NOMO-1 (cell line): Measurements from ENCODE around the gene CYB5A.
A peak's percentile ranks its signal among the peaks of the same experiment; 100 is the strongest.

Source experiments
- DNase-seq, 2 experiments: peaks; one replicate each; lab custom pipeline; 2025; ENCODE audit not compliant: unreplicated experiment in 2 of 2; lab: John Stamatoyannopoulos, UW

CYB5A gene

DNA sequence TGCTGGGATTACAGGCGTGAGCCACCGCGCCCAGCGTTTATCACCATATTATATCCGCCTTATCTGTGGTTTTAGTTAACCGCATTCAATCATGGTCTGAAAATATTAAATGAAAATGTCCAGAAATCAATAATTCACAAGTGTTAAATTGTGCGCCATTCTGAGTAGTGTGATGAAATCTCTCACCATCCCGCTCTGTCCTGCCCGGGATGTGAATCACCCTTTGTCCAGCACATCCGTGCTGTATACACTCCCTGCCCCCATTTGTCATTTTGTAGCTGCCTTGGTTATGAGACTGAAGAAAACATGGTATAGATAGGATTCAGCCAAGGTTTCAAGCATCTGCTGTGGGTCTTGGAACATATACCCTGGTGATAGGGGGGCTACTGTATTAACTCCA lies 72.7 kb downstream of the CYB5A start:
- no peak for DNase-seq

GRCh38 chr18:74217476-74218143 lies 74.2 kb downstream of the CYB5A start:
- peak; percentile 69 to 78 for DNase-seq

DNA sequence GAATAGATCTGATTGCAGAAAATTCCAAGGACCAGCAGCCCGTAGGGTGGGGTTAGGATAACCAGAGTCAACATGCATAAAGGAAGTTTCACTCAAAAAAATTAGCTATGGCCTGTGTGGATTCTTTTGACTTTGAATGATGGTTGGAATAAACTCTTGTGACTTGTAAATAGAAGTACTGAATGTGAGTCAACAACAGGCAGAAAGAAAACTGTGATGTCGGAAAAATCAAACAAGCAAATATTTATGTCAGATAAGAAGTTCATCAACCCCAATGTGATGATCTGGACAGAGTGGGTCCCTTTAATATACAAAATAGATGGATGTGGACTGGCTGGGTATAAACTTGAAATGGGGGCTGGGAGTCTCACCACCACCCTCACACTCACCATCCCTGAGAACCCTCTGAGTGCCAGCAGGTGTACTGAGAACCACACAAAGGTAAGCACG lies 75.1 kb downstream of the CYB5A start:
- no peak for DNase-seq

GRCh38 chr18:74215863-74216262 lies 75.9 kb downstream of the CYB5A start:
- no peak for DNase-seq

GRCh38 chr18:74213429-74213828 lies 78.3 kb downstream of the CYB5A start:
- DNase-seq, result no peak

DNA sequence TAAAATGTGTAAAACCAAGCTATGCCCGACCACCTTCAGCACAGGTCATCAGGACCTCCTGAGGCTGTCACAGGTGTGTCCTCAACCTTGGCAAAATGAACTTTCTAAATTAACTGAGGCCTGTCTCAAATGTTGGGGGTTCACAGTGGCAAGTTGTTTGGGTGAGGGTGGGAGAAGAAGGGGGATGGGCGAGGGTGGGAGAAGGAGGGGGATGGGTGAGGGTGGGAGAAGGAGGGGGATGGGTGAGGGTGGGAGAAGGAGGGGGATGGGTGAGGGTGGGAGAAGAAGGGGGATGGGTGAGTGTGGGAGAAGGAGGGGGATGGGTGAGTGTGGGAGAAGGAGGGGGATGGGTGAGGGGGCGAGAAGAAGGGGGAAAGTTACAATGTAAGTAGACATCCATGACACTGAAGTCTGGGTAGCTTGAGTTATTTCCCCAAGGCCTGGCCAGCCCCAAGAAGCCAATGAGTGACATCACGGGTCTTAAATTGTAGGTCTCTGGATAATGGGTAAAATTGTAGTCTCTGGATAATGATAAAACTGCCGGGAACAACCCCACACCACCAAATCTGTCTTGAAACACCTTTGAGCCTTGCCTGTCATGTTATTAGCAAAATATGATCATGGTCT lies 87.1 kb downstream of the CYB5A start:
- no peak for DNase-seq

DNA sequence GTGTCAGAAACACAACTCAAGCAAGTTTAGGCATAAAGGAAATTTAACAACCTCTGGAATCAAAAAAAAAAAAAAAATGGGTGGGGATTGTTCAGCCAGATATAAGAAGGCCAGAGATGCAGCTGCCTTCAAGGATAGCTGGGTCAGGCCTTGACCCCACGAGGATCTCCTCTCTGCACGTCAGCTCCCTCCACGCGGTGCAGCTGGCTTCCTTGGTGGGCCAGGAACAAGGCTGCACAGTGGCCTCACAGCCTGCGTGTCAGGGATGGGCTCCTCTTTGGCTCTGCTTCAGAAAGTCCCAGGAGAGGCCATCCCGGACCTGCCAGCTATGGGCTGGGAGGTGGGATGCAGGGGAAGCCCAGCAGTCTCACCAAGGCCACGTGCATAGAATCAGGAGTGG lies 88.0 kb downstream of the CYB5A start:
- DNase-seq, result no peak
